GM12878 (cell line): Measurements from ENCODE around the gene SYCE3. TPM values are rescaled to one million over a fixed set of nuclear protein-coding genes. Genes with fewer than 3 reads are reported as not detected.
A peak's percentile ranks its signal among the peaks of the same experiment; 100 is the strongest.

Source experiments
- ATAC-seq: fragments of 200-7000 bp; cut with Tn5 transposase; 3 replicates; pipeline ENCODE4 v1.9.1; 2020; ENCODE audit warnings: mild to moderate bottlenecking, moderate library complexity
- BruUV-seq: library from RNA; stranded (reverse); fragments of 400-500 nt; replicated peaks from 2 replicates; lab custom pipeline; 2021; lab: Mats Ljungman, UMichigan
- CTCF ChIA-PET: fragments of 300-600 bp; sonication (Branson Sonifier 250); formaldehyde crosslinking; extraction: SDS; loops from one replicate; lab custom pipeline; 2021; ENCODE audit warnings: inconsistent platforms; lab: Yijun Ruan, JAX
- POLR2A ChIA-PET: fragments of 350-600 bp; formaldehyde crosslinking; extraction: SDS; loops from one replicate; lab custom pipeline; 2021; ENCODE audit warnings: inconsistent platforms; lab: Charles Lee
- RAD21 ChIA-PET: fragments of 300-600 bp; sonication (Branson Sonifier 250); formaldehyde crosslinking; loops from one replicate; lab custom pipeline; 2023; ENCODE audit warnings: antibody characterized with exemption; ENCODE audit not compliant: unreplicated experiment; lab: Charles Lee
- SMC1A ChIA-PET: fragments of 300-600 bp; sonication (Branson Sonifier 250); formaldehyde crosslinking; loops from one replicate; lab custom pipeline; 2023; ENCODE audit not compliant: unreplicated experiment, uncharacterized antibody; lab: Charles Lee
- DNase-seq: peaks from one replicate; pipeline ENCODE4 v3.0.0-alpha.2; 2011; ENCODE audit warnings: low read depth, low spot score
- FAIRE-seq: peaks from 3 replicates; lab custom pipeline; 2011; peaks lifted over from hg19 to GRCh38; lab: Jason Lieb, UNC
- H2AFZ ChIP-seq: 2 replicates; pipeline ENCODE4 v1.6.0; 2011; ENCODE audit warnings: low read depth, low read length, control low read depth; ENCODE audit not compliant: control insufficient read depth
- H3K27ac ChIP-seq: 2 replicates; pipeline ENCODE4 v1.5.1; 2011; ENCODE audit warnings: control low read depth; ENCODE audit not compliant: control insufficient read depth, insufficient read depth
- H3K27me3 ChIP-seq, 2 experiments: replicated peaks in 1 of 2; 2 replicates each; pipeline versions ENCODE4 v1.6.0 to v1.6.1; 2011; ENCODE audit warnings: low read length in 1 of 2; ENCODE audit not compliant: control insufficient read depth in 2 of 2, insufficient read depth in 2 of 2
- H3K36me3 ChIP-seq, 2 experiments: 2 replicates each; pipeline ENCODE4 v1.5.1; 2011; ENCODE audit warnings: low read length in 1 of 2; ENCODE audit not compliant: control insufficient read depth in 2 of 2, insufficient read depth in 2 of 2
- H3K4me1 ChIP-seq: 2 replicates; pipeline ENCODE4 v1.6.1; 2011; ENCODE audit warnings: mild to moderate bottlenecking, low read length, moderate library complexity, mixed read lengths; ENCODE audit not compliant: control insufficient read depth, insufficient read depth
- H3K4me2 ChIP-seq: 2 replicates; pipeline ENCODE4 v1.6.0; 2011; ENCODE audit warnings: control low read depth; ENCODE audit not compliant: control insufficient read depth, insufficient read depth
- H3K4me3 ChIP-seq: fragments of 200-600 bp; sonication (generic); 2 replicates; pipeline ENCODE4 v1.5.1; 2016
- H3K79me2 ChIP-seq: 2 replicates; pipeline ENCODE4 v1.6.0; 2011; ENCODE audit warnings: low read length; ENCODE audit not compliant: control insufficient read depth, insufficient read depth
- H3K9ac ChIP-seq: 2 replicates; pipeline ENCODE4 v1.8.0; 2011; ENCODE audit warnings: low read length, control low read depth, mixed read lengths; ENCODE audit not compliant: control insufficient read depth, insufficient read depth
- H3K9me3 ChIP-seq: replicated peaks from 3 replicates; pipeline ENCODE4 v1.5.1; 2011; ENCODE audit warnings: mild to moderate bottlenecking, low read length; ENCODE audit not compliant: control insufficient read depth, insufficient read depth
- H4K20me1 ChIP-seq: 2 replicates; pipeline ENCODE4 v1.6.0; 2011; ENCODE audit not compliant: control insufficient read depth, insufficient read depth
- BMI1 ChIP-seq: fragments of 450-650 bp; IDR thresholded peaks from 2 replicates; pipeline ENCODE4 v1.6.1; 2016; ENCODE audit warnings: mild to moderate bottlenecking, moderate library complexity, borderline replicate concordance
- CHD1 ChIP-seq: IDR thresholded peaks from 2 replicates; pipeline ENCODE4 v1.6.1; 2012; ENCODE audit warnings: low read depth, low read length, improper control_type of control experiment
- CREM ChIP-seq: IDR thresholded peaks from 2 replicates; pipeline ENCODE4 v1.6.1; 2014; ENCODE audit warnings: antibody characterized with exemption, low read depth
- IKZF1 ChIP-seq: fragments of 450-650 bp; conservative IDR thresholded peaks from 2 replicates; pipeline ENCODE4 v1.6.1; 2017; ENCODE audit warnings: antibody characterized with exemption, mild to moderate bottlenecking
- MXI1 ChIP-seq: fragments of 150-350 bp; IDR thresholded peaks from 2 replicates; pipeline ENCODE4 v1.6.1; 2011; ENCODE audit warnings: low read depth, mild to moderate bottlenecking, inconsistent platforms, low read length, improper control_type of control experiment
- NKRF ChIP-seq: fragments of 450-650 bp; conservative IDR thresholded peaks from 2 replicates; pipeline ENCODE4 v1.6.1; 2017; ENCODE audit warnings: mild to moderate bottlenecking, moderate library complexity
- PAX8 ChIP-seq: fragments of 450-650 bp; IDR thresholded peaks from 2 replicates; pipeline ENCODE4 v1.6.1; 2017; ENCODE audit warnings: mild to moderate bottlenecking, moderate library complexity
- RAD21 ChIP-seq: IDR thresholded peaks from 2 replicates; pipeline ENCODE4 v1.6.1; 2011; ENCODE audit warnings: mild to moderate bottlenecking, low read depth, low read length, moderate library complexity; ENCODE audit not compliant: insufficient read depth
- RBBP5 ChIP-seq: fragments of 200-600 bp; sonication (generic); conservative IDR thresholded peaks from 2 replicates; pipeline ENCODE4 v1.6.1; 2016
- SP1 ChIP-seq: IDR thresholded peaks from one replicate; pipeline ENCODE4 v1.6.1; 2011; ENCODE audit warnings: low read depth, low read length
- USF2 ChIP-seq: IDR thresholded peaks from 2 replicates; pipeline ENCODE4 v1.6.1; 2011; ENCODE audit warnings: low read depth, low read length, improper control_type of control experiment, borderline replicate concordance
- WGBS: methylation state at CpG from one replicate; pipeline ENCODE4 v1.1.6; 2016; ENCODE audit warnings: low lambda C conversion rate; ENCODE audit not compliant: insufficient replicate concordance, insufficient coverage; ENCODE audit errors: missing lambda C conversion rate; 5-methylcytosine and 5-hydroxymethylcytosine counted together
- in situ Hi-C: fragments of 300-500 bp; cut with MboI; formaldehyde crosslinking; loops from 9 replicates; pipeline ENCODE4 v1.14.3; 2018; ENCODE audit warnings: mixed read lengths
- intact Hi-C: fragments of 100-400 bp; cut with micrococcal nuclease; formaldehyde crosslinking; loops from one replicate; pipeline ENCODE4 v1.14.2; 2022; ENCODE audit not compliant: unreplicated experiment
- polyA plus RNA-seq, 11 experiments: library from polyadenylated mRNA; depleted of rRNA in 4 of 11; unstranded in 6 of 11; stranded (reverse) in 5 of 11; fragments of >200 nt; fragmentation: Nextera tagmentation in 4 of 11; fragmentation: Illumina TruSeq in 1 of 11; extraction: Ambion mirVana in 4 of 11; extraction: Trizol in 1 of 11; gene quantifications; 1 replicate in 1 of 11; 2 replicates in 10 of 11; pipeline versions ENCODE4 v1.2.1 to v1.2.3, GENCODE V29; 2011 to 2016; ENCODE audit warnings: inconsistent platforms in 2 of 11, missing spikeins in 2 of 11, low read depth in 1 of 11
- total RNA-seq, 4 experiments: library from RNA; depleted of rRNA in 3 of 4; stranded (reverse); fragments of >200 nt in 3 of 4; fragmentation: Illumina TruSeq in 1 of 4; extraction: Trizol in 1 of 4; gene quantifications; 2 replicates each; pipeline versions ENCODE4 v1.2.1 to v1.2.3, GENCODE V29; 2013 to 2021
- TF ChIP-seq, protein P1 (sequence below): IDR thresholded peaks from 2 replicates; pipeline ENCODE4 v1.6.1; 2011; ENCODE audit warnings: low read depth, mild to moderate bottlenecking, low read length, moderate library complexity, borderline replicate concordance; ENCODE audit errors: extremely low read depth

The SYCE3 gene
- total and polyA plus RNA-seq, 10 of the 15 experiments (the other 5 are each of a cell fraction or from before 2014, with no cell fraction given), result 0.38 to 0.91 (median 0.76) TPM; not detected in 4

GRCh38 chr22:50578776-50579310 lies 16.1 kb upstream of the SYCE3 start:
- Histone ChIP-seq H3K27me3 (no peaks in the 10 kb centered on the region), H3K79me2 (peaks cover 20% of the 10 kb centered on the region), H3K4me2 (peak overlapping the region; percentile 17; the same call in 1 of the 2 replicates), H3K9me3 (no peaks in the 10 kb centered on the region), H3K36me3 (peaks cover 4 to 8% of the 10 kb centered on the region in 2 experiments; a peak in 3 of 4 replicates), H3K4me1 (peaks cover 15% of the 10 kb centered on the region), H4K20me1 (no peaks in the 10 kb centered on the region), H3K9ac (peak overlapping the region; percentile 44; the same call in 1 of the 2 replicates), H3K27ac (no peak overlapping the region), H2AFZ (no peak overlapping the region), H3K4me3 (no peak overlapping the region)
- in situ Hi-C loops, result no loop called here
- DNase-seq (no peak), ATAC-seq (no peak), FAIRE-seq (no peak)
- TF ChIP-seq IKZF1 (no peak), MXI1 (no peak), RBBP5 (no peak), RAD21 (no peak), SP1 (no peak), CHD1 (no peak), BMI1 (no peak), PAX8 (no peak), USF2 (no peak), CREM (no peak), NKRF (no peak)
- TF ChIP-seq, protein P1, sequence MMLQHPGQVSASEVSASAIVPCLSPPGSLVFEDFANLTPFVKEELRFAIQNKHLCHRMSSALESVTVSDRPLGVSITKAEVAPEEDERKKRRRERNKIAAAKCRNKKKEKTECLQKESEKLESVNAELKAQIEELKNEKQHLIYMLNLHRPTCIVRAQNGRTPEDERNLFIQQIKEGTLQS, result no peak
- SMC1A ChIA-PET, result no interaction called here
- intact Hi-C loops, result no loop called here
- no TSS peak for BruUV-seq
- RAD21 ChIA-PET, result no interaction called here
- POLR2A ChIA-PET, result no interaction called here
- CTCF ChIA-PET, result no interaction called here
- 86% methylated on average over 8 of the region's 8 CpGs for WGBS
